Osteoblast (primary cell): ENCODE results near the gene SIL1. TPM values are rescaled to one million over a fixed set of nuclear protein-coding genes. Genes with fewer than 3 reads are reported as not detected.

Experiments
- DNase-seq: peaks from one replicate; pipeline ENCODE4 v3.0.0; 2011; ENCODE audit warnings: low spot score, mixed read lengths; ENCODE audit not compliant: insufficient read length; ENCODE audit errors: missing footprints
- H2AFZ ChIP-seq: 2 replicates; pipeline ENCODE4 v1.6.0; 2011; ENCODE audit warnings: mild to moderate bottlenecking, low read length
- H3K27ac ChIP-seq: 2 replicates; pipeline ENCODE4 v1.5.1; 2011; ENCODE audit warnings: mild to moderate bottlenecking, low read depth, low read length, moderate library complexity
- H3K27me3 ChIP-seq: 2 replicates; pipeline ENCODE4 v1.6.0; 2012; ENCODE audit warnings: mild to moderate bottlenecking, control low read depth, inconsistent platforms, low read length, moderate library complexity; ENCODE audit not compliant: insufficient read depth
- H3K36me3 ChIP-seq: 2 replicates; pipeline ENCODE4 v1.5.1; 2011; ENCODE audit warnings: mild to moderate bottlenecking, low read length, control low read depth, moderate library complexity; ENCODE audit not compliant: insufficient read depth
- H3K4me1 ChIP-seq: 2 replicates; pipeline ENCODE4 v1.5.1; 2011; ENCODE audit warnings: mild to moderate bottlenecking, low read length, control low read depth, moderate library complexity; ENCODE audit not compliant: insufficient read depth
- H3K4me2 ChIP-seq: 2 replicates; pipeline ENCODE4 v1.6.0; 2011; ENCODE audit warnings: mild to moderate bottlenecking, low read length; ENCODE audit not compliant: insufficient read depth
- H3K4me3 ChIP-seq: fragments of 200-600 bp; sonication (generic); 3 replicates; pipeline ENCODE4 v1.5.1; 2012; ENCODE audit warnings: mild to moderate bottlenecking, low read length, inconsistent platforms; ENCODE audit not compliant: insufficient read depth
- H3K79me2 ChIP-seq: 2 replicates; pipeline ENCODE4 v1.6.0; 2012; ENCODE audit warnings: mild to moderate bottlenecking, low read length, control low read depth, inconsistent platforms; ENCODE audit not compliant: insufficient read depth
- H3K9me3 ChIP-seq: 2 replicates; pipeline ENCODE4 v1.5.1; 2011; ENCODE audit warnings: low read depth, low read length, control low read depth
- H4K20me1 ChIP-seq: 2 replicates; pipeline ENCODE4 v1.6.0; 2012; ENCODE audit warnings: mild to moderate bottlenecking, low read length, control low read depth; ENCODE audit not compliant: insufficient read depth
- total RNA-seq: library from RNA; depleted of rRNA; stranded (reverse); fragments of >200 nt; gene quantifications from 2 replicates; pipeline ENCODE4 v1.2.3, GENCODE V29; 2012
- TF ChIP-seq, protein P1 (sequence below): IDR thresholded peaks from 2 replicates; pipeline ENCODE4 v1.5.1; 2011; ENCODE audit warnings: mild to moderate bottlenecking, low read depth, low read length, moderate library complexity; ENCODE audit errors: extremely low read depth

Gene SIL1
- total RNA-seq, 1 donor = 65.1 TPM

DNA sequence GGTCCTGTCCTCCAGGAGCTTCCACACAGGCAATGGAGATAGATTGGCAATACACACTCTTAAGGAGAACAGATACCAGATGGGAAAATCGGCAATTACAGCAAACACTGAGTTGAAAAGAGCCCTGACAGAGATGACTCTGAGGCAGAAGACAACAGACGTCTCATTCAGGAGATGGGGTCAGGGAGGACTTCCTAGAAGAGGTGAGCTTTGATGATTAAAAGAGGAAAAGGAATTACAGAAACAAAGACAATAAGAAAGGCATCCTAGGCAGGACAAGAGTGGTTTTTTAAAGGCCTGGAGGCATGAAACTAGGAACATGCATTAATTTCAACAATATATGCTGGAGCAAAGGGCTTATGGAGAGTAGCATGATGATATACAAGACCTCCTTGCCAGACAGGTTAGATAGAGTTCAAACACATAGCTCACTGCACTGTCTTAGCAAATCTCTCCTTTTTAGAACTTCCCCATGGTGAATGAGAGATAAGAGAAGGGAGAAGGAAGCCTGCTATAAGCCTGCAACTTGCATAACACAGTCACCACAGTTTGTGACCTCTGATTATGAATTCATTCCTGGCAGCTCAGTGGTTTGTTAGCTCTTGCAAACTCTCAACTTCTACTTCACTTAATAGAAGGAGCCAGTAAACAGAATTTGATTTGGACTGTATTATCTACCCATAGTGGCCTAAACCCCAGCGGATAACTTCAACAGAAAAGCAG, 48.5 kb downstream of the SIL1 start:
- DNase-seq = no peak
- Histone ChIP-seq H4K20me1 (peaks cover 50% of the 10 kb centered on the region), H3K27ac (peak overlapping the region; percentile 40), H3K36me3 (no peaks in the 10 kb centered on the region), H3K4me1 (peaks cover 32% of the 10 kb centered on the region), H3K9me3 (no peaks in the 10 kb centered on the region), H3K79me2 (peaks cover 55% of the 10 kb centered on the region), H3K4me2 (peak overlapping the region; percentile 4), H3K27me3 (no peaks in the 10 kb centered on the region), H3K4me3 (no peak overlapping the region), H2AFZ (no peak overlapping the region)
- TF ChIP-seq, protein P1, sequence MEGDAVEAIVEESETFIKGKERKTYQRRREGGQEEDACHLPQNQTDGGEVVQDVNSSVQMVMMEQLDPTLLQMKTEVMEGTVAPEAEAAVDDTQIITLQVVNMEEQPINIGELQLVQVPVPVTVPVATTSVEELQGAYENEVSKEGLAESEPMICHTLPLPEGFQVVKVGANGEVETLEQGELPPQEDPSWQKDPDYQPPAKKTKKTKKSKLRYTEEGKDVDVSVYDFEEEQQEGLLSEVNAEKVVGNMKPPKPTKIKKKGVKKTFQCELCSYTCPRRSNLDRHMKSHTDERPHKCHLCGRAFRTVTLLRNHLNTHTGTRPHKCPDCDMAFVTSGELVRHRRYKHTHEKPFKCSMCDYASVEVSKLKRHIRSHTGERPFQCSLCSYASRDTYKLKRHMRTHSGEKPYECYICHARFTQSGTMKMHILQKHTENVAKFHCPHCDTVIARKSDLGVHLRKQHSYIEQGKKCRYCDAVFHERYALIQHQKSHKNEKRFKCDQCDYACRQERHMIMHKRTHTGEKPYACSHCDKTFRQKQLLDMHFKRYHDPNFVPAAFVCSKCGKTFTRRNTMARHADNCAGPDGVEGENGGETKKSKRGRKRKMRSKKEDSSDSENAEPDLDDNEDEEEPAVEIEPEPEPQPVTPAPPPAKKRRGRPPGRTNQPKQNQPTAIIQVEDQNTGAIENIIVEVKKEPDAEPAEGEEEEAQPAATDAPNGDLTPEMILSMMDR = no peak

DNA sequence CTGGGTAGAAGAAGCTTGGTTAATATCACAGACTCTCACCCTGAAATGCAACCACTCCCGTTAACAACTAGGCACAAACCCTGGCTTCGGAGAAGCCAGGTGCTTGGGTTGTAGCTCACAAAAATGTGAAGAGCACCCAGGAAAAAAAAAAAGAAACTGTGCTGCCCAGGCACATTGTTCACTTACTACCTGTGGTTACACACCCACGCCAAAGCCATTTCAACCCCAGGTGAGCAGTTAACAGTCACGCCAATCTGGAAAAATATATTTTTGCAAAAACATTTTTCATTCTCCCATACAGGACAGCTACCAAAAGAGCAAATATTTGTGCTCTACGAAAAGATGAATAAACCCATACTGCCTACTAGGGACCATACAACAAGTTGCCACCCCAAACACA, 49.2 kb downstream of the SIL1 start:
- Histone ChIP-seq H3K27ac (no peak overlapping the region), H3K9me3 (no peaks in the 10 kb centered on the region), H3K27me3 (no peaks in the 10 kb centered on the region), H2AFZ (no peak overlapping the region), H3K4me1 (peaks cover 32% of the 10 kb centered on the region), H3K4me3 (no peak overlapping the region), H3K79me2 (peaks cover 55% of the 10 kb centered on the region), H4K20me1 (peaks cover 50% of the 10 kb centered on the region), H3K4me2 (no peak overlapping the region), H3K36me3 (no peaks in the 10 kb centered on the region)
- no peak for DNase-seq
- TF ChIP-seq, protein P1 = no peak

DNA sequence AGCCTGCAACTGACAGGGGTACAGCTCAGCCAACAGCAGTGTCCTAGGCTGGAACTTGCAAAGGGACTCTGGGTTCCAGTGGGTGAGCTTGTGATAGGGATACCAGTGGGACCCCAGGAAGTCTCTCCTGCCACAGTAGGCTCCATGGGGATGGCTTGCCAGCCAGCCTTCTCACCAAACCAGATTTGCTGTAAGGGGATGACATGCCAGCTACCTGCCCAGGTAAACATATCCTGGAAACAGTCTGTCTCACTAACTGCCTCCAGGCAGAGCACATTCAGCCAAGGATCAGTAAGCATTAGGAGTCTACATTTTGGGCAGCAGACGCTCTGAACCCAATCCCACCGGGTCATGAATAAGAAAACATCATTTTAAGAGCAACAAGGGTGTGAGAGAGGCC, 49.9 kb downstream of the SIL1 start:
- H3K27ac ChIP-seq = no peak overlapping the region
- no peaks in the 10 kb centered on the region for H3K27me3 ChIP-seq
- peaks cover 55% of the 10 kb centered on the region for H3K79me2 ChIP-seq
- TF ChIP-seq, protein P1 = no peak
- no peak overlapping the region for H3K4me3 ChIP-seq
- no peak overlapping the region for H3K4me2 ChIP-seq
- DNase-seq = no peak
- peaks cover 46% of the 10 kb centered on the region for H4K20me1 ChIP-seq
- H3K36me3 ChIP-seq = no peaks in the 10 kb centered on the region
- H3K9me3 ChIP-seq = no peaks in the 10 kb centered on the region
- peaks cover 32% of the 10 kb centered on the region for H3K4me1 ChIP-seq
- no peak overlapping the region for H2AFZ ChIP-seq

DNA sequence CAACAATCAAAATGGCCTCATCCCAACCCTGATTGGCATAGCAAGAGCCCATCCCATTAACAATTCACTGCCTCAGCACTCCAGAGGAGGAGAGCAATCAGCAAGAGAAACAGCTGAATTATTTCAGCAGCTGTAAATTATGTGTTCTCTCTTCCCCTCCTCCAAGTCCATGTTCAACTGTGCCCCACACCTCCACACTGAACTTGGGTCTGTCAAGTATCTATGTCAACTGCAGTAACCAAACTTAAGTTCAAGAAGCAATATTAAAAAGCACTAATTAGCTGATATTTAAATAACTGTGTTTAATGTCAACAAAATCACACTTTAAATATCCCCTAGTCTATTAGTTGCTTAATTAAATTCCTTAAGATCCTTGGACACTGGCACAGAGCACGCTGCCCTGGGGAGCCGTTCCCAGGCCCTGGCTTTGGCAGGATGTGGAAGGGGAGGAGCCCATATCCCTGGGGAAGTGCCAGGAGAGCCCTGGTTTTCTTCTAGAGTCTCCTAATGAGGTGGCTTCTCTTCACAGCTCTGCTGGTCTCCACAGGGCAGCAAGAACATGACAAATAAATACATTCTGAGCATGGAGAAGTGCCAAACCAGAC, 50.6 kb downstream of the SIL1 start:
- peaks cover 41% of the 10 kb centered on the region for H4K20me1 ChIP-seq
- H3K4me2 ChIP-seq = no peak overlapping the region
- H2AFZ ChIP-seq = no peak overlapping the region
- no peak overlapping the region for H3K4me3 ChIP-seq
- TF ChIP-seq, protein P1 = no peak
- no peak for DNase-seq
- no peaks in the 10 kb centered on the region for H3K36me3 ChIP-seq
- H3K27ac ChIP-seq = no peak overlapping the region
- H3K79me2 ChIP-seq = peaks cover 51% of the 10 kb centered on the region
- H3K4me1 ChIP-seq = peaks cover 32% of the 10 kb centered on the region
- H3K9me3 ChIP-seq = no peaks in the 10 kb centered on the region
- no peaks in the 10 kb centered on the region for H3K27me3 ChIP-seq
